K562 (cell line): Measurements from ENCODE around the gene TMIGD2. TPM values are rescaled to one million over a fixed set of nuclear protein-coding genes. Genes with fewer than 3 reads are reported as not detected.
A peak's percentile ranks its signal among the peaks of the same experiment; 100 is the strongest.

ENCODE experiments used
- CC2D1A ChIP-seq: fragments of 450-650 bp; IDR thresholded peaks from 2 replicates; pipeline ENCODE4 v1.6.1; 2017; ENCODE audit warnings: mild to moderate bottlenecking
- CTBP1 ChIP-seq: fragments of 450-650 bp; IDR thresholded peaks from 2 replicates; pipeline ENCODE4 v1.6.1; 2016; ENCODE audit warnings: borderline replicate concordance
- EGR1 ChIP-seq: fragments of 450-650 bp; conservative IDR thresholded peaks from 2 replicates; pipeline ENCODE4 v1.6.1; 2017; ENCODE audit warnings: mild to moderate bottlenecking
- EHMT2 ChIP-seq: fragments of 450-650 bp; IDR thresholded peaks from 2 replicates; pipeline ENCODE4 v1.6.1; 2018; ENCODE audit warnings: antibody characterized with exemption
- ELF4 ChIP-seq: fragments of 450-650 bp; formaldehyde crosslinking; IDR thresholded peaks from 2 replicates; pipeline ENCODE4 v1.4.0; 2022; ENCODE audit warnings: missing genetic modification characterization
- FOXA3 ChIP-seq, 2 experiments: fragments of 450-650 bp in 1 of 2; sonication (generic) in 1 of 2; formaldehyde crosslinking; IDR thresholded peaks in 1 of 2; conservative IDR thresholded peaks in 1 of 2; 2 replicates each; pipeline versions ENCODE4 v1.4.0 to v1.8.0; 2020 to 2022; ENCODE audit warnings: mild to moderate bottlenecking in 2 of 2, missing genetic modification reagents in 1 of 2
- HDAC1 ChIP-seq, 2 experiments: fragments of 450-650 bp; IDR thresholded peaks; 2 replicates each; pipeline ENCODE4 v1.6.1; 2016 to 2017; ENCODE audit warnings: inconsistent platforms in 1 of 2, mild to moderate bottlenecking in 1 of 2, moderate library complexity in 1 of 2
- LARP7 ChIP-seq: fragments of 450-650 bp; IDR thresholded peaks from 2 replicates; pipeline ENCODE4 v1.6.1; 2016
- MECOM ChIP-seq: fragments of 250-450 bp; sonication (Bioruptor Pico); IDR thresholded peaks from 2 replicates; pipeline ENCODE4 v1.8.0; 2022; ENCODE audit warnings: inconsistent platforms
- MEIS2 ChIP-seq: fragments of 450-650 bp; IDR thresholded peaks from 2 replicates; pipeline ENCODE4 v1.6.1; 2014; ENCODE audit warnings: mild to moderate bottlenecking; ENCODE audit not compliant: partially characterized antibody
- POLR2A ChIP-seq: fragments of 450-650 bp; conservative IDR thresholded peaks from 2 replicates; pipeline ENCODE4 v1.6.1; 2016
- RBM17 ChIP-seq: fragments of 200-400 bp; formaldehyde crosslinking; IDR thresholded peaks from 2 replicates; pipeline ENCODE4 v1.6.1; 2017; ENCODE audit warnings: low read depth, mild to moderate bottlenecking, low read length, borderline replicate concordance
- SREBF1 ChIP-seq: fragments of 150-350 bp; IDR thresholded peaks from 2 replicates; pipeline ENCODE4 v1.6.1; 2014; ENCODE audit warnings: antibody characterized with exemption, low read depth, low read length, borderline replicate concordance
- ZKSCAN3 ChIP-seq: fragments of 250-450 bp; sonication (Bioruptor Pico); IDR thresholded peaks from 2 replicates; pipeline ENCODE4 v1.4.0; 2020
- ZNF311 ChIP-seq: fragments of 250-450 bp; sonication (Bioruptor Pico); IDR thresholded peaks from 2 replicates; pipeline ENCODE4 v1.4.0; 2020; ENCODE audit warnings: mild to moderate bottlenecking, moderate library complexity
- ZNF76 ChIP-seq: fragments of 250-450 bp; sonication (Bioruptor Pico); IDR thresholded peaks from 2 replicates; pipeline ENCODE4 v1.4.0; 2020; ENCODE audit warnings: mild to moderate bottlenecking, moderate library complexity, borderline replicate concordance
- polyA plus RNA-seq, 8 experiments: library from polyadenylated mRNA; depleted of rRNA in 4 of 8; stranded (reverse) in 5 of 8; unstranded in 3 of 8; fragments of >200 nt; fragmentation: Nextera tagmentation in 2 of 8; fragmentation: Illumina TruSeq in 1 of 8; extraction: Ambion mirVana in 2 of 8; extraction: Trizol in 1 of 8; gene quantifications; 2 replicates each; pipeline versions ENCODE4 v1.2.1 to v1.2.3, GENCODE V29; 2011 to 2014; ENCODE audit warnings: inconsistent platforms in 1 of 8, missing spikeins in 1 of 8
- total RNA-seq, 7 experiments: library from RNA; depleted of rRNA in 6 of 7; stranded (reverse); fragments of >200 nt in 6 of 7; fragmentation: Illumina TruSeq in 2 of 7; extraction: Trizol in 2 of 7; gene quantifications; 2 replicates each; pipeline versions ENCODE4 v1.2.1 to v1.2.3, GENCODE V29; 2011 to 2021; ENCODE audit warnings: low replicate concordance in 1 of 7
- TF ChIP-seq, protein P1 (sequence below): fragments of 450-650 bp; IDR thresholded peaks from 2 replicates; pipeline ENCODE4 v1.6.1; 2016
- TF ChIP-seq, protein P2 (sequence below): IDR thresholded peaks from 2 replicates; pipeline ENCODE4 v1.6.1; 2011; ENCODE audit not compliant: insufficient read length; ENCODE audit errors: extremely low read depth
- TF ChIP-seq, protein P3 (sequence below): sonication (generic); formaldehyde crosslinking; IDR thresholded peaks from 2 replicates; pipeline ENCODE4 v1.9.0; 2022; ENCODE audit warnings: mild to moderate bottlenecking, missing genetic modification reagents

Gene TMIGD2
- total and polyA plus RNA-seq, 9 of the 15 experiments (the other 6 are each of a cell fraction or from before 2014, with no cell fraction given): not detected

DNA sequence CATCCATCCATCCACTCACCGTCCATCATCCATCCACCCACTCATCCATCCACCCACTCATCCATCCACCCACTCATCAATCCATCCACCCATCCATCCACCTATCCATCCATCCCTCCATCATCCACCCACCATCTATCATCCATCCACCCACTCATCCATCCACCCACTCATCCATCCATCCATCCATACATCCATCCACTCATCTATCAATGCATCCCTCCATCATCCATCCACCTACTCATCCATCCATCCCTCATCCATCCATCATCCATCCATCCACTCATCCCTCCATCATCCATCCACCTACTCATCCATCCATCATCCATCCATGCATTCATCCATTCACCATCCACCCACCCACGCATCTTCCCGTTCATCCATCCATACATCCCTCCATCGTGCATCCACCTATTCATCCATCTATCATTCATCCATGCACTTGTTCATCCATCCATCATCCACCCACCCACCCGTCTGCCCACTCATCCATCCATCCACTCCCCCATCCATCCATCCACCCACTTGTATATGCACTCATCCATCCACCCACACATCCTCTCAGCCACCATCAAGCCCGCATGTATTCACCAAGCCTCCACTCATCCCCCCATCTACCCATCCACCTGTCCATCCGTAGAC, 32.9 kb upstream of the TMIGD2 start (continued):
- TF ChIP-seq LARP7 (0 out of 2 replicates have a peak, but pooled peaks have one; percentile 64), EGR1 (peak; percentile 95), ZNF311 (CRISPR knock-in tag) (no peak), ZNF76 (CRISPR knock-in tag) (no peak), POLR2A (peak; percentile 51; the same call in 1 of the 2 replicates), ELF4 (CRISPR knock-in tag) (no peak), ZKSCAN3 (CRISPR knock-in tag) (no peak), MEIS2 (peak; percentile 5), EHMT2 (peak; percentile 75), RBM17 (no peak), CTBP1 (peak; percentile 57; the same call in 1 of the 2 replicates), CC2D1A (peak; percentile 27; the same call in 1 of the 2 replicates), FOXA3 (CRISPR knock-in tag; conservative IDR thresholded peaks at IDR 0.05 in 1 of 2, IDR thresholded peaks at IDR 0.05 in 1 of 2) (no peak), SREBF1 (no peak), MECOM (CRISPR knock-in tag) (no peak), HDAC1 (IDR thresholded peaks at IDR 0.05) (peak in 1 of 2 experiments; percentile 82; a peak in 2 of 4 replicates)
- TF ChIP-seq, protein P1, sequence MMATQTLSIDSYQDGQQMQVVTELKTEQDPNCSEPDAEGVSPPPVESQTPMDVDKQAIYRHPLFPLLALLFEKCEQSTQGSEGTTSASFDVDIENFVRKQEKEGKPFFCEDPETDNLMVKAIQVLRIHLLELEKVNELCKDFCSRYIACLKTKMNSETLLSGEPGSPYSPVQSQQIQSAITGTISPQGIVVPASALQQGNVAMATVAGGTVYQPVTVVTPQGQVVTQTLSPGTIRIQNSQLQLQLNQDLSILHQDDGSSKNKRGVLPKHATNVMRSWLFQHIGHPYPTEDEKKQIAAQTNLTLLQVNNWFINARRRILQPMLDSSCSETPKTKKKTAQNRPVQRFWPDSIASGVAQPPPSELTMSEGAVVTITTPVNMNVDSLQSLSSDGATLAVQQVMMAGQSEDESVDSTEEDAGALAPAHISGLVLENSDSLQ: peak; percentile 45; the same call in 1 of the 2 replicates
- TF ChIP-seq, protein P2, sequence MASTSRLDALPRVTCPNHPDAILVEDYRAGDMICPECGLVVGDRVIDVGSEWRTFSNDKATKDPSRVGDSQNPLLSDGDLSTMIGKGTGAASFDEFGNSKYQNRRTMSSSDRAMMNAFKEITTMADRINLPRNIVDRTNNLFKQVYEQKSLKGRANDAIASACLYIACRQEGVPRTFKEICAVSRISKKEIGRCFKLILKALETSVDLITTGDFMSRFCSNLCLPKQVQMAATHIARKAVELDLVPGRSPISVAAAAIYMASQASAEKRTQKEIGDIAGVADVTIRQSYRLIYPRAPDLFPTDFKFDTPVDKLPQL: no peak
- TF ChIP-seq, protein P3, sequence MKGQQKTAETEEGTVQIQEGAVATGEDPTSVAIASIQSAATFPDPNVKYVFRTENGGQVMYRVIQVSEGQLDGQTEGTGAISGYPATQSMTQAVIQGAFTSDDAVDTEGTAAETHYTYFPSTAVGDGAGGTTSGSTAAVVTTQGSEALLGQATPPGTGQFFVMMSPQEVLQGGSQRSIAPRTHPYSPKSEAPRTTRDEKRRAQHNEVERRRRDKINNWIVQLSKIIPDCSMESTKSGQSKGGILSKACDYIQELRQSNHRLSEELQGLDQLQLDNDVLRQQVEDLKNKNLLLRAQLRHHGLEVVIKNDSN (CRISPR knock-in tag): no peak
